GM18868 (cell line): ENCODE measurements around the gene DBNL.
A peak's percentile ranks its signal among the peaks of the same experiment; 100 is the strongest.

Experiments used
- ATAC-seq: cut with Tn5 transposase; IDR thresholded peaks from one replicate; pipeline ENCODE4 v1.9.1; 2021; ENCODE audit warnings: mild to moderate bottlenecking, moderate library complexity; ENCODE audit not compliant: unreplicated experiment

Gene DBNL

GRCh38 chr7:44076101-44076895 is 31.8 kb downstream of the DBNL start:
- no peak for ATAC-seq

GRCh38 chr7:44077061-44077460 is 32.6 kb downstream of the DBNL start:
- no peak for ATAC-seq

- no peak for ATAC-seq
Measured at GRCh38 chr7:44077681-44078091, 33.2 kb downstream of the DBNL start.

GRCh38 chr7:44078521-44078920 is 34.0 kb downstream of the DBNL start:
- no peak for ATAC-seq

- ATAC-seq, result no peak
Measured at GRCh38 chr7:44079331-44080021, 35.0 kb downstream of the DBNL start.

- ATAC-seq, result no peak
Measured at GRCh38 chr7:44080118-44080517, 35.6 kb downstream of the DBNL start.

- no peak for ATAC-seq
Measured at GRCh38 chr7:44080686-44081265, 36.3 kb downstream of the DBNL start.

GRCh38 chr7:44081266-44081748 is 36.8 kb downstream of the DBNL start:
- no peak for ATAC-seq

GRCh38 chr7:44082541-44083207 is 38.2 kb downstream of the DBNL start:
- peak; percentile 94 for ATAC-seq

GRCh38 chr7:44083796-44084195 is 39.3 kb downstream of the DBNL start:
- ATAC-seq, result no peak

GRCh38 chr7:44084701-44085100 is 40.2 kb downstream of the DBNL start:
- no peak for ATAC-seq

- no peak for ATAC-seq
Measured at GRCh38 chr7:44085546-44085945, 41.0 kb downstream of the DBNL start.

- ATAC-seq, result no peak
Measured at GRCh38 chr7:44086627-44087026, 42.1 kb downstream of the DBNL start.

GRCh38 chr7:44087911-44088838 is 43.7 kb downstream of the DBNL start:
- ATAC-seq, result no peak

GRCh38 chr7:44093102-44093641 is 48.7 kb downstream of the DBNL start:
- no peak for ATAC-seq

GRCh38 chr7:44094365-44094764 is 49.9 kb downstream of the DBNL start:
- ATAC-seq, result no peak

- no peak for ATAC-seq
Measured at GRCh38 chr7:44094883-44095592, 50.5 kb downstream of the DBNL start.

- ATAC-seq, result no peak
Measured at GRCh38 chr7:44095781-44096180, 51.3 kb downstream of the DBNL start.

GRCh38 chr7:44096326-44096881 is 51.9 kb downstream of the DBNL start:
- no peak for ATAC-seq
